Activated CD8-positive, alpha-beta T cell treated with anti-CD3 and anti-CD28 coated beads for 36 hours (primary cell): ENCODE measurements around the gene LHB. TPM values are rescaled to one million over a fixed set of nuclear protein-coding genes. Genes with fewer than 3 reads are reported as not detected.

Experiments used
- ATAC-seq: fragments of 200-7000 bp; cut with Tn5 transposase; one replicate; pipeline ENCODE4 v1.10.0; 2021; ENCODE audit warnings: mild to moderate bottlenecking, moderate library complexity
- CTCF ChIA-PET: fragments of 350-600 bp; sonication (Branson Sonifier 250); formaldehyde crosslinking; loops from one replicate; lab custom pipeline; 2021; ENCODE audit warnings: antibody characterized with exemption; lab: Charles Lee
- POLR2A ChIA-PET: fragments of 350-600 bp; sonication (Branson Sonifier 250); formaldehyde crosslinking; loops from one replicate; lab custom pipeline; 2021; ENCODE audit warnings: antibody characterized with exemption; lab: Charles Lee
- DNase-seq: peaks from one replicate; pipeline ENCODE4 v3.0.0-alpha.2; 2020
- H3K27ac Mint-ChIP-seq: one replicate; pipeline ENCODE4 v1.8.0; 2021; ENCODE audit warnings: mild to moderate bottlenecking, mixed read lengths
- H3K27me3 Mint-ChIP-seq: one replicate; pipeline ENCODE4 v1.8.0; 2021; ENCODE audit warnings: mixed read lengths
- H3K36me3 Mint-ChIP-seq: one replicate; pipeline ENCODE4 v1.8.0; 2021; ENCODE audit warnings: low read depth, mixed read lengths
- H3K4me1 Mint-ChIP-seq: one replicate; pipeline ENCODE4 v1.8.0; 2021; ENCODE audit warnings: low read depth, mixed read lengths
- H3K4me3 Mint-ChIP-seq: one replicate; pipeline ENCODE4 v1.8.0; 2021; ENCODE audit warnings: mild to moderate bottlenecking, moderate library complexity, mixed read lengths
- H3K9me3 Mint-ChIP-seq: one replicate; pipeline ENCODE4 v1.8.0; 2021; ENCODE audit warnings: mixed read lengths
- CTCF ChIP-seq: fragments of 200-600 bp; IDR thresholded peaks from one replicate; pipeline ENCODE4 v1.8.0; 2022; ENCODE audit warnings: antibody characterized with exemption, mild to moderate bottlenecking
- intact Hi-C: fragments of 100-400 bp; cut with micrococcal nuclease; formaldehyde crosslinking; loops from one replicate; pipeline ENCODE4 v1.10.0; 2022
- total RNA-seq, 2 experiments: library from RNA; stranded (reverse); gene quantifications; one replicate each; pipeline ENCODE4 v1.2.3, GENCODE V29; 2021

Gene LHB
- total RNA-seq, 2 experiments from 2014 or later = not detected

GRCh38 chr19:49004133-49004532, 12.8 kb downstream of the LHB start:
- POLR2A ChIA-PET = no interaction called here
- no peaks in the 10 kb centered on the region for H3K27me3 Mint-ChIP-seq
- DNase-seq (no peak), ATAC-seq (no peak)
- peaks cover 33% of the 10 kb centered on the region for H3K36me3 Mint-ChIP-seq
- H3K4me1 Mint-ChIP-seq = peaks cover 6% of the 10 kb centered on the region
- no peak overlapping the region for H3K27ac Mint-ChIP-seq
- no peak for TF ChIP-seq CTCF
- H3K4me3 Mint-ChIP-seq = no peak overlapping the region
- no peaks in the 10 kb centered on the region for H3K9me3 Mint-ChIP-seq
- CTCF ChIA-PET = interaction anchor here (1.8 kb wide), 1 partner anchor 11 kb away, joined by 6 read pairs; the partner anchor contains the start of genes GYS1 and RUVBL2
- intact Hi-C loops = no loop called here

GRCh38 chr19:48999481-49000325, 17.2 kb downstream of the LHB start:
- Mint-ChIP-seq H3K4me1 (peaks cover 25% of the 10 kb centered on the region), H3K27ac (no peak overlapping the region), H3K27me3 (no peaks in the 10 kb centered on the region), H3K36me3 (peaks cover 35% of the 10 kb centered on the region), H3K9me3 (no peaks in the 10 kb centered on the region), H3K4me3 (no peak overlapping the region)
- TF ChIP-seq CTCF = peak; percentile 57
- peak; percentile 87 for ATAC-seq
- ChIA-PET CTCF (interaction anchor here (0.7 to 2.0 kb wide), 18 partner anchors 8 to 227 kb away, joined by 3 to 11 read pairs (median 5); a partner anchor contains a TSS), POLR2A (interaction anchor here (0.8 kb wide), 2 partner anchors 93 to 147 kb away, joined by 4 to 5 read pairs; no protein-coding TSS in a partner anchor)
- intact Hi-C loops = no loop called here
- DNase-seq = peak; percentile 77

- ATAC-seq (no peak), DNase-seq (peak; percentile 79)
- Mint-ChIP-seq H3K36me3 (peaks cover 29% of the 10 kb centered on the region), H3K27ac (no peak overlapping the region), H3K4me3 (no peak overlapping the region), H3K27me3 (no peaks in the 10 kb centered on the region), H3K9me3 (no peaks in the 10 kb centered on the region), H3K4me1 (peaks cover 32% of the 10 kb centered on the region)
- ChIA-PET POLR2A (interaction anchor here (0.6 to 2.1 kb wide), 3 partner anchors 21 to 142 kb away, joined by 3 to 4 read pairs (median 3); no protein-coding TSS in a partner anchor), CTCF (interaction anchor here (0.5 to 1.7 kb wide), 14 partner anchors 9 to 97 kb away, joined by 3 to 6 read pairs (median 4); partner anchors contain the start of gene CGB7)
- TF ChIP-seq CTCF = peak; percentile 69
- intact Hi-C loops = no loop called here
Observed at GRCh38 chr19:48997972-48998371, 18.9 kb downstream of the LHB start.

- H3K27ac Mint-ChIP-seq = peak overlapping the region; percentile 98
- ChIA-PET CTCF (interaction anchor here (0.9 to 5.7 kb wide), 27 partner anchors 8 to 206 kb away, joined by 3 to 101 read pairs (median 6); partner anchors contain the start of genes BAX, CGB7, DHDH and LIN7B), POLR2A (interaction anchor here (0.6 to 3.5 kb wide), 15 partner anchors 8 to 348 kb away, joined by 3 to 18 read pairs (median 5); partner anchors contain the start of genes CA11, FTL and LIN7B)
- TF ChIP-seq CTCF = no peak
- H3K27me3 Mint-ChIP-seq = no peaks in the 10 kb centered on the region
- intact Hi-C loops = no loop called here
- DNase-seq (no peak), ATAC-seq (no peak)
- peaks cover 26% of the 10 kb centered on the region for H3K36me3 Mint-ChIP-seq
- no peaks in the 10 kb centered on the region for H3K9me3 Mint-ChIP-seq
- peak overlapping the region; percentile 95 for H3K4me3 Mint-ChIP-seq
- peaks cover 42% of the 10 kb centered on the region for H3K4me1 Mint-ChIP-seq
Observed at GRCh38 chr19:48994035-48994386, 22.9 kb downstream of the LHB start.
